ENCODE results near the gene SPACA9.
A peak's percentile ranks its signal among the peaks of the same experiment; 100 is the strongest.

The SPACA9 gene

DNA sequence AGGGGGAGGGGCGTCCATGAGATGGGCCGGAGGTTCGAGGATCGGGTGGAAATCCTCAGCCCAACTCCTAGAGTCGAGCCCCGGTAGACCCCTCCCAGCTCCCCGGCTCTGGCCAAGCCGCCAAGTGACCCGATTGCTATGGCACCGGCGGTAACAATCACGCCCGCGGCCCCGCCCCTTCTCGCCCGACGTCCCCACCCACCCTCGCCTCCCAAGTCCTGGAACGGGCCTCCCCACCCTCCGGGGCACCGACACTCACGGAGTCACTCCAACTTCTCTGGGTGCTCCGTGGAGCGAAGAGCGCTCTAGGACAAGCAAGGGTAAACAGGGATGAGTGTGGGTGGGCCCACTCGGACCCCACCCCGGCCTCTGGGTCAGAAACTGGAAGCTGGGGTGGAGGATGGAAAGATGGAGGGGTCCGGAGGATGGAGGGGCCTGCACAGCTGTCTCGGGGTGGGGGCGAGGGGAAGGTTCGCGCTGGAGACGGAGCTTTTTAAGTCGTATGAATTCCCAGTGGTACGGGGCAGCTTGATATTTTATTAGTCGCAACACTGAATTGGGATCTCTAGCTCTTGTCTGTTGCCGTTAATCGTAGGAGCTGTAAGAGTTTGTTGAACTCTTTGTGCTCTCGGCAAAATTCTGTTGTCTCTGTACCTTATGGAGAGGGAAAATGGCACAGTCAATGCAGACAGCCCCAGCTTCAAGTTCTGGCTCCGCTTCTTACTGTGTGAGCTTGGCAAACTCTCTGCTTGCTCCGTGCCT, at the start of gene SPACA9:
Gene SPACA9 (plus strand): TSS at position 204 of the 762 bp plus-strand sequence. CDS start 5,050 bp downstream, outside the sequence.
- peak; percentile 94 for DNase-seq (ENCODE audit: low spot score)

DNA sequence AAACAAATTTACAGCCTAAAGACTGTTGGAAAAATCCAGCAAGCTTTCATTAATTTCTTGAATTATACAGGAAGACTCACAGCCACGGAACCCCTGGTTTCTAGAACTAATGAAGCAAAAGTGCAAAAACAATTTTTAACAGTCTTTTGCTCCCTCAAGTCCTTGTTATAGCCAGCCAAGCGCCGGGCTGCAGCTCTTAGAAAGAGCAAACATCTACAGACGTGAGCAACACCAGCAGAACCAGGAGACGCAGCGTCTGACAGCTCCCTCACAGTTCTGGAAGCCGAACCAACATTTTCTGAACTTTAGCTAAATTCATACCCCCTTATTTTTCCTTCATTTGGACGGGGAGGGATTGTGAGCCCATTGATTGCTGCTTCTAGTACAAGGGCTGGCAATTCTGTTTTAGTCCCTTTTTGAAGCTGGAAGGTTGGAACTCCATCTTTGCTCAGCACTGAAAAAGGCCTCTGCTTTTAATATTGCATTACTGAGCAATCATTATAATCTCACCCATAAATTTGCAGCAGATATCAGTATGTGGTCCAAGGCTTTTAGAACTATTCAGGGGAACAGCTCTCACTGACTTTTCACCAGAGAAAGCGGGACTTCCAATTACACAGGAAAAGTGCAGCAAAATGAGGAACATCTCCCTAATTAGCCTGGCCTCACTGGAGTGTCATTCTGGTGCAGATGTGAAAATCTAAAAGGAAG, 46.4 kb upstream of the SPACA9 start:
- DNase-seq (ENCODE audit: low spot score): no peak

DNA sequence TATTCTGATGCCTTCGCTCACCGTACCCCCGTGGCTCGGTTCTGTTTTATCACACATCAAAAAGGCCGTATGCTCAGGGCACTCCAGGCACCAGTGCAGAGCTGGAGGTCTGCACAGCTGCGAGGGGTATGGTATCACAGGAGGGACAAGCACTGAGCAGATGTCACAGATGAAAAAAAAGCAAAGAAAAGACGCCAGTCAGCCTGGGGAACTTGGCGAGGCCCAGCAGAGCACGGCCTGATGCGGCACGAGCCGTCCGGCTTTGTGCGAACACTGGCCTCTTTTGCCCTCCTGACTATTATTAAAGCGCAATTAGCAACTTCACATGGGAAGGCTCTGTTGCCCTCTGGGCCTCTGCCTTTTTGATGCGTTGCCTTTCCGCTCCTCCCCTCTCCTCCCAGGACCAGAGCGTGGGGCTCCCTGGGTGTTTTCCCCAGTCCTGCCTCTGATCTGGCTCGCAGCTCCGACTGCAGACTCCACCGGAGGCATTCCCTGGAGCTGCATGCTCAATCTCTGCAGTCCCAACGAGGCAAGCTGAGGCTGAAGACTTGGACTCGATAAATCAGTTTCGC, 45.1 kb upstream of the SPACA9 start:
- DNase-seq (ENCODE audit: low spot score): no peak

DNA sequence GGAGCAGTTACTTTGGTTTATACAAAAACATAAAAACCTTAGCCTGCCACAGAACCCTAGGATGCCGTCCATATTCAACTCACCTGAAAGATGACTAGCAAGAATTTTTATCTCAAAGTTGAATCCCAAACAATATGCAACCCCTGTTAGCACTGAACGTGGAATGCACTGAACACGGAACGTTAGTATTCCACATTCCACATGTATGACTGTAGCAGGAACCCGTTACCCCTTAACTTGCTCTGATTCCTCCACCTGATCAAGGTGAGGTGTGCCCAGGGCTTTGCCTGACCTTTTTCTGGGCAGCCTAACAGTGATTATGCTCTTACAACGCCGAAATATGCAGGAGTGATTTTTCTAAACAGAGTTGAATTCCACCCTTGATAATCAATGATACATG, 44.4 kb upstream of the SPACA9 start:
- no peak for DNase-seq (ENCODE audit: low spot score)

DNA sequence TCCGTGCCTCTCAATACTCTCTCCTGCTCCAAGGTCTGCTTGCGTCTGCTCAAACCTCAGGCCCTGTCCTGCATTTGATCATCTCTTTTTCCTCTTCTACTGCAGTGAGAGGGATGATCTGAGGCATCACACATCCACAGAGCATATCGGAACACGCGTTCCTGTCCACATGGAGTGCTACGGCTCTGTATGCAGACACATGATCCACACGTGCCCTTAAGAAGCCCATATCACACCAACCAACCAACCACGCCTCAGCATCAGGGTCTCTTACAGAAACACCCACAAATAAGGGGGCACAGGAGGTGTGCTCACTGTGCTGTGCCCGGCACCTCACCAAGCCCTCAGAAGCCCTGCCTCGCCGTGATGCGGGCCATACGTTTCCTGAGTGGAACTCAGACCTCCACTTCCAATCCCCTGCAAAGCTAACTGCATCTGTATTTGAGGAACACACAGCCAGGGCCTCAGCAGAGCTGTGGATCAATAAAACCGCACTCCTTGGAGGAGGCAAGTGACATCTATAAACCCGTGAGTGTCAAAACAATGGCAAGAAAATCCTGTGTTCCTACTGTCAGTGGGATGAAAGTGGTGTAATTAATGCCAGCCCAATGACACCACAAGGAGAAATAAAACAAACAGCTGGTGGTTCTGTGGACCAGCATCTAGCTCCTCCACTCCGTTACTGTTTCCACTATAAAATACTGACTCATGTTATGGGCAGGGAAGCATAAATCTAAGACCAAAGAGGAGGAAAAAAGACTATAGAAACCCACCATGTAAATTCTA, 41.0 kb upstream of the SPACA9 start:
- DNase-seq (ENCODE audit: low spot score): no peak

DNA sequence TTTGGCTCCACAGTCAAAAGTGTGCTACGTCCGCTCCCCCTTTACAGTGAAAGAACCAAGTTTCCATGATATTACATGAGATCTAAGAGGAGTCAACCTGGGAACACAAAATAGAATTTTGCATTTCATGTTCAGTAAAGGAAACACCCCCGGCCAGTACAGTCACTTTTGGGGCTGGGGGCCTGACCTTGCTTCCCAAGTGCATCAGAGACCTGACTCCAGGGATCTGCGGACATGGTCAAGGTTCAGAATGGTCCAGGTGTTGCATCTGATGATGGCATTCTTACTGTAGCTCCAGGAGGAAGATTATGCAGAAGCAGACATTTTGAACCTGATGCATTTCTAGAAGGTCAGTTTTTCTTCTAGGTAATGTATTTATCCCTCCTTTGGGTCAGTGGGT, 40.4 kb upstream of the SPACA9 start:
- DNase-seq (ENCODE audit: low spot score): no peak

DNA sequence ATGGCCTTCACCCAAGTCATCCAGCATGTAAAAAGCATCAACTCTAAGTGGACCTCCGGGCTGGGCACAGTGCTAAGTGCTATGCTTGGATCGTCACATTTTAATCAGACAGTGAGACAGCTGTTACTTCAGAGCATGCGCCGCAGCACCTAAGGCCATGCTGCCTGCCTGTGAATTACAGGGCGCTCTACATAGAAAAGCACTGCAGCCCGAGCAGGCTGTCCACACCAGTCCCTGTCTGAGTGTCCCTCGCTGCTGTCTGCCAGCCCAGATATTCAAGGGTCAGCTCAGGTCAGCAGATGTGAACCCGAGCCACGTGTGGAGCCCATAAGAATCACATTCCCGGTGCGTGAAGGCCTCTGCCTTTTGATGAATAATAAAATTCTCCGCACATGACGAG, 37.7 kb upstream of the SPACA9 start:
- DNase-seq (ENCODE audit: low spot score): no peak

DNA sequence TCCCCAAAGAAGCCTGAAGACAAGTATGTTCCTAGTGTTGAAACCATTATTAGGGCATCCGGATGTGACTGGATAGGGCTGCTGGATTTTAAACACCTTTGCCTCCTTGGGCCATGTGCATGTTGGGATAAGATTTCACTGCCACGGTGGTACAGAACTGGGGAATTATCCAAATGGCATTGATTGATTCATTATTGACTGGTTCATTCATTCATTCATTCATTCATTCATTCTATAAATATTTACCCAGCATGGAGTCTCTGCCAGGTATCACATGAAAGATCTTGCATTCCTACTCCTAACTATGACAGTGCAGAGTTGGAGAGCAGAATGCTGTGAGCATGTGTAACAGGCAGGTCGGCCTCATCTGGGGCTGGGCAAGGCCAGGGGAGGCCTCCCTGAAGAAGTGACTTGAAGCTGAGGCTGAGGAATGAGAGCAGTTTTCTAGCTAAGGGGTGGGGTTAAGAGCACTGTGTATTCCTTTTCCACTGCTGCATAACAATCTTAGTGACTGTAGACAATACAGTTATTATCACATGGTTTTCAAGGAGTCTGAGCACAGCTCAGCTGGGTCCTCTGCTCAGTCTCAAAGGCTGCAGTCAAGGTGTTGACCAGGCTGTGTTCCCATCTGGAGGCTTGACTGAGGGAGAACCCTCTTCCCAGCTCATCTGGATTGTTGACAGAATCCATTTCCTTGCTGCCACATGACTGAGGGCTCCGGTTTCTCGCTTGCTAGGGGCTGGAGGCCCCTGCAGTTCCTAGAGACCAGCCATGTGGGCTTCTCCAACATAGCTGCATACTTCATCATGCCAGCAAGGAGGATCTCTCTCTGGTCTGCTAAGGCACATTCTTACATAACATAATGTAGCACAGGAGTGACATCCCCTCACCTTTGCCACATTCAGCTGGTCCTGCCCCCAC, 36.3 kb upstream of the SPACA9 start:
- DNase-seq (ENCODE audit: low spot score): no peak

DNA sequence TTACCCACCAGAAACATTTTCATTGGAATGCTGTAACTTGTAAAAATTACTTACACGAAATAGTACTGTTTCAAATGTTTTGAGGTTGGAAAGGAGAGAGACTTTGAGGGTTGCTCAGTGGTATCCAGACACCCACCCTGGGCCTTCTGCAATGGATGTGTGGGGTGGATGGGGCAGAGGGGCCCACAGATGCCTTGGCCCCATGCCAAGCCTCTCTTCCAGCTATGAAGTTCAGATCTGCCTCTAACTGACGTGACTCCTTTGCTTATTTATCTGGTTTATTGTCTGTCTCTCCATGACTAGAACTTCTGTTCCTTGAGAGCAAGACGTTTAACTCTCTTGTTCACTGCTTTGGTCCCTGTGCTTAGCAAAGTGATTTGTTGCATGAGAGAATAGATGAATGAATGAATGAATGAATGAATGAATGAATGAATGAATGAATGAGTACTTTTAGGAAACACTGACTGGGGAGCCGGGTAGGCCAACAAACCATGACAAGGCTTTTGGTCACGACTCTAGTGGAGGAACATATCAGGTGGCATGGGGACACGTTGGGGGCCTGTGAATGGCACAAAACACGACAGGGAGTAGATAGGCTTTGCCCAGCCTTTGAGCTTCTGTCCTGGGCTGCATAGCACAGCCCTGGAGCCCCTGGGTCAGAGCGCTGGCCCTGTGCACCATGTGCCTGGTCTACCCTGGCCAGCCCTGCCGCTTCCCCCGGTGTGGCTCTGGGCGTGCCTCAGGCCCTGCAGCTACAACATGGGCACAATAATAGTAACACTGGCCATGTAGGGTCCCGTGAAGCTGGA, 32.4 kb upstream of the SPACA9 start:
- no peak for DNase-seq (ENCODE audit: low spot score)

DNA sequence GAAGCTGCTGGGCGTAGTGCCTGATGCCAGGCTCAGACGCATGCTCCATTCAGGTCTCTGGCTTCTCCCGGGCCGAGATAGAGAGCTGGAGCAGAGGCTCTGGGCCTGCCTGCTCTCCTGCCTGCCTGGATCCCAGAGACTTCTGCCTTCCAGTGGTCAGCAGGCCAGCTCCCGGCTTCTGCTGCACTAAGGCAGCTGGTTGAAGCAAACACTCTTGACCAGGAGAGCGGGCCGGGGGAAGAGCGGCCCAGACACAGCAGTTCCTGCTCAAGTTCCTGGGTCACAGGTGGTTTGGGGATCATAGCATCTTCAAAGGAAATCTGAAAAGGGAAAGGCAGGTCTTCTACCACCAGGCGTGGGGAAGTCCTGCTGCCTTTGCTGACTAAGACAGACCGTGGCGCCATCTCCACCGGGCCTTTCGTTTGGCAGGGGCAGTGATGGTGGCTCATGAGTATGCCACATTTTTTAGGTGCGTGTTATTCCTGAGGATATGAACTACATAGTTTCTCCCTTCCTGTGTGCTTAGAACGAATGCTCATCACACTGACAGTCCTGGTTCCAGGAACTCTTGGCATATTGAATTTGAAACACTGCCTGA, 31.7 kb upstream of the SPACA9 start:
- DNase-seq (ENCODE audit: low spot score): no peak

DNA sequence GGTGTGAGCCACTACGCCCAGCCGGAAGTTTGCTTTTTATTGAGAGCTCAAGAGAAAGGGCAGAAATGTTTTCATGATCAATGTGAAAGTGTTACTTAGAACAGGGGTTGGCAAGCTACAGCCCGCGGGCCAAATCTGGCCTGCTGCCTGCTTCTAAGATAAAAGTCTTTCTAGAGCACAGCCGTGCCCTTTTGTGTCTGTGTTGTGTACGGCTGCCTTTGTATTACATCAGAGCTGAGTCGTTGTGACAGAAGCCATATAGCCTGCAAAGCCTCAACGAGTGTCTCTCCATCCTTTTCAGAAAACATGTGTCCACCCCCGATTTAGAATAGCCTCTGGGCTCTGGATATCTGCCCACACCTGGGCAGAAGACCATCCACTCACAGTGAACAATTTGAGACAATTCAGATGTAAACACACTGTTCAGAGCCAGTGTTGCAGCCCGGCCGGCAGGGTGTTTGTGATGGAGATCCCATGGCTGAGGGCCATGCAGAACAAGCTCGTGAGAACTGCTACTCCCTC, 29.5 kb upstream of the SPACA9 start:
- no peak for DNase-seq (ENCODE audit: low spot score)

DNA sequence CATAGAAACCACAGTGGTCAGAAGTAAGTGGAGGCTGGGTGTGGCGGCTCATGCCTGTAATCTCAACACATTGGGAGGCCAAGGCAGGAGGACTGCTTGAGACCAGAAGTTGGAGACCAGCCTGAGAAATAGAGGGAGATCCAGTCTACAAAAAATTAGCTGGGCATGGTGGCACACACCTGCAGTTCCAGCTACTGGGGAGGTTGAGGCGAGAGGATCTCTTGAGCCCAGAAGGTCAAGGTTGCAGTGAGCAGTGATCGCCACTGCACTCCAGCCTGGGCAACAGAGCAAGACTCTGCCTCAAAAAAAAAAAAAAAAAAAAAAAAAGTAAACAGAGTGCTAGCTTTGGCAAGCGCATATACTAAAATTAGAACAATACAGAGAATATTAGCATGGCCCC, 25.2 kb upstream of the SPACA9 start:
- DNase-seq (ENCODE audit: low spot score): no peak

DNA sequence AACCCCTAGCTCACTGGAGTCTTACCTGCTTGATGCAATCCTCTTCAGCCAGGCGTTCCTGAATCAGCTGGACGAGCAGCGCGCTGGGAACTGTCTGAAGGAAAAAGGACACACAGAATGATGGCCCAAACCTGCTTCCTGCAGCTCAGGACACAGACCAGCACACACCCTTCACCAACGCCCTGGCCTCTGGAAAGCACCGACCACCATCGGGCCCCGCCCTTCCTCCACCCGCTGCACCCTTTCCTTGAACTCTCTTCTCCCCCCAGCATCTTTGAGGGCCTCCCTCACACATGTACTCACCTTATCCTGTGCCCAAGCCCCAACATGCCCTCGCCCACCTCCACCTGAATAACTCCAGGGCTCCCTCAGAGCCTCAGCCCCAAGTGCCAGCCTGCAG, 23.9 kb upstream of the SPACA9 start:
- DNase-seq (ENCODE audit: low spot score): no peak

DNA sequence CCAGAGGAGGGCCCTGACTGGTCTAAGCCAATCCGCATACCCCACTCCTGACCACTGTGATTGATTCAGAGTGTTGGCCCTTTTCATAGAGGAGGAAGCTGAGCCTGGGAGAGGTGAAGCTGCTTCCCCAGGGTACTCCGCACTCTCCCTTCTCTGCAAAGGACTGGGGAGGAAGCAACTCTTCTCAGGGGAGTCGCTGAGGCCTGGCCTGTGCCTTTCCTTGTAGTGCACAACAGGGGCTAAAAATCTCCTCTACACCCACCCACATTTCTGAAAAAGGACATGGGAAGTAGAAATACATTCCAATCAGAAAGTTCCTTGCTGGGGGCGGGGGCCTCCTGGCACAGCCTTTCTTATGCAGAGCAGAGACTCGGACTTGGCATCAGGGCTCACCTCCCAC, 22.8 kb upstream of the SPACA9 start:
- no peak for DNase-seq (ENCODE audit: low spot score)

DNA sequence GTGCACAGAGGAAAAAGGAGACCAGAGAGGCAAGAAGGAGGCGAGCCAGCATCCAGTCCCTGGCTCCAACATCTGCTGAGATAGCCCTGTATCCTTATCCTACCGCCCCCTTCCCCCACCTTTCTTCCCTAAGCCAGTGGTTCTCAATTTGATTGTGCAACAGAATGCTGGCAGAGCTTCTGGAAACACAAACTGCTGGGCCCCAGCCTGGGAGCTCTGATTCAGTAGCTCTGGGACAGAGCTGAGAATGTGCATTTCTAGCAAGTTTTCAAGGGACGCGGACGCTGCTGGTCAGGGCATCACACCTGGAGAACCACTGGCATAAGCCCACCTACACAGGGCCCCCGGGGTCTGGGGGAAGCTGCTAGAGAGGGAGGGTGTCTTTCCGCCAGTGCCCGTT, 21.7 kb upstream of the SPACA9 start:
- peak; percentile 80 for DNase-seq (ENCODE audit: low spot score)

DNA sequence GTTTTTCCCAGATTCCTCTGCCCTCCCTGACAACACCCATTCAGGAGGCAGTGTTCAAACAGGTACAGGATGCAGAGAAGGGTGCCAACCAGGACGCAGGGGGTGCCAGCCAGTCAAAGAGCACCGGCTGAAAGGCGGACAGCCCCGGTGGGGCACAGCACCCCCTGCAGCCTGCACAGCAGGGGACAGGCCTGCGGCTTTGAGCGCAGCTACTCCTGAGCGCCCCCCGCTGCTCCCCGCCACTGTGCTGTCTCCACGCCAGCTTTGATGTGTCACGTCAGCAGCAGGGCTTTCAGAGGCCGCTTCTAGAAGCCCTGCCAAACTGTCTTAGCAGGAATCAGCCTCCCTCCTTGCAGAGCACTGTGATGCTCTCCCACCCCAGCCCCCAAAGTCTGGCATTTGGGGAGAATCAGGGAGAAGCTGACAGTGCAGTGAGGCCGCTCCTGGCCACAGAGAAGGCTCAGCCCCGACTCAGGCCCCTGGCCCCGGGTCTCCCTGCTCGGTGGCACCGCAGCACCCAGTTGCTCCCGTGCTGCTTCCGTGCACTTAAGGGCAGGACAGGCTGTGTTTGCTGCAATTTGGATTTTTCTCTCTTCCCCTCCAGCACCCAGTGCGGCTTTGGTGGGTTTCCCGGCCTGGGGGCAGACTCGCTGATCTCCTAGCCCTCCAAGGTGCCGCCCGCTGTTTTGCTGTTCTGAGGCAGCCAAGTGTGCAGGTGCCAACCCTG, 20.9 kb upstream of the SPACA9 start:
- DNase-seq (ENCODE audit: low spot score): no peak

DNA sequence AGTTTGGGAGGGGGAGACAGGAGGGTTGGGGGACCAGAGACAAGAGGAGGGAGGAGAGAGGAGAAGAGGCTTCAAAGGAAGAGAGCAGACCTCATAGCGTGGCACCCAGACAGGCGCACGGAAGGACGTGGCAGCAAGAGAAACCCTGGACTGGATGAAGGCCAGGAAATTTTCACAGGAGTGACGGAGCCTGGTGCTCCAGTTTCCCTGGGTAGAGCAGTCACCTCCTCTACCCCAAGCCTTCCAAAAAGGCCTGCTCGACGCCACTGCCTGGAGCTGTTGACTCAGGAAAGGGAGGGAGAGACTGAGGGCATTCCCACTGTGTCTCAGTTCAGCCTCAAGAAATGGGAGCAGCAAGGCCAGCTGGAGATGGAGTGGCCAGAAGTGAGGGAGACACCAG, 19.9 kb upstream of the SPACA9 start:
- no peak for DNase-seq (ENCODE audit: low spot score)

DNA sequence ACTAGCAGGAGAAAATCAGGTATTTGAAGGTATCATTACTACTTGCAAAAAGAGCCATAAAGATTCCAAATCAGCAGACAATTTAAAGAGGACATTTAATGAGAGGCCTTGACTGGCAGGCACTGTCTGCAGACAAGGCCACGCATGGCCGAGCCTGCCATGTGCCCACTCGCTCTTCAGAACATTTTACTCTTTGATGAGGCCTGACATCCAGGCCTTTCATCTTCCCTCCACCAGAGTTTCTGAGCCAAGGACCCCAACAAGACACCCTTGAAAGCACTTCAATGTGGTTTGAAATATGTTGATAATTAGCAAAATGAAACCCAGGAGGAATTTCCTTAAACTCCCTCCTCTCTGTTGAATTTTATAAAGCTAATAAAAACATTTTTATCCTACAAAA, 17.0 kb upstream of the SPACA9 start:
- no peak for DNase-seq (ENCODE audit: low spot score)

DNA sequence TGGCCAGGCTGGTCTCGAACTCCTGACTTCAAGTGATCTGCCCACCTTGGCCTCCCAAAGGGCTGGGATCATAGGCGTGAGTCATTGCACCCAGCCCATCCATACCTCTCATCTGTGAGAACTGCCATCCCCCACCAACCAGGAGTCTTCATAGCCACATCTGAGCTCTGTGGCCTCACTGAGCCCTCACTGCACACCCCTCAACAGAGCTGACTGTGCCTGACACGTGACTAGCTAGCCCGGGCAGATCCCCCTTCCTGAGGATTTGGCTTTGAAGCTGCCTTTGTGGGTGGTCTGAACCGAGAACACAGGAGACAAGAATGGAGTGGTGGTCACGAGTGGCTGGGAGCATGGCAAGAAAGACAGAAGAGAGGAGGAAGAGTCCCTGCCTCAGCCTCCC, 16.2 kb upstream of the SPACA9 start:
- no peak for DNase-seq (ENCODE audit: low spot score)

Data from GM03348 (cell line).